DND-41 (cell line): Measurements from ENCODE around the gene DPP3.

Experiments used
- EZH2 ChIP-seq: IDR thresholded peaks from 3 replicates; pipeline ENCODE4 v1.6.1; 2012; ENCODE audit warnings: borderline replicate concordance, low read depth, mild to moderate bottlenecking, moderate library complexity, low read length, inconsistent platforms; ENCODE audit not compliant: severe bottlenecking
- TF ChIP-seq, protein P1 (sequence below): IDR thresholded peaks from 2 replicates; pipeline ENCODE4 v1.5.1; 2012; ENCODE audit warnings: borderline replicate concordance, low read length, moderate library complexity, mild to moderate bottlenecking; ENCODE audit not compliant: poor library complexity, severe bottlenecking; ENCODE audit errors: extremely low read depth

DNA sequence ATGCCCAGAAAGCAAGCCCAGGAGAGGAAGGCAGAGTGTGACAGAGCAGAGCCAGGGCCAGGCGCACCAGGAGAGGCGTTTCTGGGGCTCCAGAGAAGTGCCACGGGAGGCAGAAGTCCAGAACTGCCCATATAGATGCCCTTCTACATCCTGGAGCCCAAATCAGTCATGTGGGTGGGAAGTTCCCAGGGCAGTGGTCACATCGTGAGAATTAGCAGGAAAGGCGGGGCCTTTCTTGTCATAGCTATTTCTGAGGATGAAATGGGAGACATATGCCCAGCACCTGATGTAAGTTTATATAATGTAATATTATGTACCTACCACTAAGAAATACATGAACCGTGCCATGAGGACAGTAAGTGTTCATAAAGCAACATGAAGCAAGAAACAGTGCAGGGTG lies 52.5 kb downstream of the DPP3 start:
- TF ChIP-seq, protein P1, sequence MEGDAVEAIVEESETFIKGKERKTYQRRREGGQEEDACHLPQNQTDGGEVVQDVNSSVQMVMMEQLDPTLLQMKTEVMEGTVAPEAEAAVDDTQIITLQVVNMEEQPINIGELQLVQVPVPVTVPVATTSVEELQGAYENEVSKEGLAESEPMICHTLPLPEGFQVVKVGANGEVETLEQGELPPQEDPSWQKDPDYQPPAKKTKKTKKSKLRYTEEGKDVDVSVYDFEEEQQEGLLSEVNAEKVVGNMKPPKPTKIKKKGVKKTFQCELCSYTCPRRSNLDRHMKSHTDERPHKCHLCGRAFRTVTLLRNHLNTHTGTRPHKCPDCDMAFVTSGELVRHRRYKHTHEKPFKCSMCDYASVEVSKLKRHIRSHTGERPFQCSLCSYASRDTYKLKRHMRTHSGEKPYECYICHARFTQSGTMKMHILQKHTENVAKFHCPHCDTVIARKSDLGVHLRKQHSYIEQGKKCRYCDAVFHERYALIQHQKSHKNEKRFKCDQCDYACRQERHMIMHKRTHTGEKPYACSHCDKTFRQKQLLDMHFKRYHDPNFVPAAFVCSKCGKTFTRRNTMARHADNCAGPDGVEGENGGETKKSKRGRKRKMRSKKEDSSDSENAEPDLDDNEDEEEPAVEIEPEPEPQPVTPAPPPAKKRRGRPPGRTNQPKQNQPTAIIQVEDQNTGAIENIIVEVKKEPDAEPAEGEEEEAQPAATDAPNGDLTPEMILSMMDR: no peak
- TF ChIP-seq EZH2: no peak
